Activated CD4-positive, alpha-beta T cell treated with anti-CD3 and anti-CD28 coated beads, Interleukin-2, amount 50 U/mL, for 1 hour (primary cell): Measurements from ENCODE around the gene HPS6.
A peak's percentile ranks its signal among the peaks of the same experiment; 100 is the strongest.

Source experiments
- DNase-seq: peaks from one replicate; pipeline ENCODE4 v3.0.0-alpha.2; 2020

The HPS6 gene

DNA sequence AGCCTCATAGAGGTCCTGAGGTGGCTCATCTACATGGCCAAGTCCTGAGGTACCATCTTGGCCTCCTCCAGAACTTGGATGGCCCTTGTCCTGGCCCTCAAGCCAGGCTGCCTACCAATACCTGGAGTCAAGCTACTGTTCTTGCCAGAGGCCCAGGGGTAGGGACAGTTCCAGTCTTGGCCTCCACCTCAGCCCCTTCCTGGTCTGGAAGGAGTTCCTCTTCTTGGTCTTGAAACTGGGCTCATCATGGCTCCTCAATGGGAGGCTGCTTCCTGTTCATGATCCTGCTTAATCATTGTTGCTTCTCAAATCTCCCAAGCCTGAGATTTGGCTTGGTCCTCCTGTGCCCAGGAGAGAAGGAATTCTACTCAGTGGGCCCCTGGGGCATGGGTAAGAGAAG lies 3.9 kb downstream of the HPS6 start:
- no peak for DNase-seq

DNA sequence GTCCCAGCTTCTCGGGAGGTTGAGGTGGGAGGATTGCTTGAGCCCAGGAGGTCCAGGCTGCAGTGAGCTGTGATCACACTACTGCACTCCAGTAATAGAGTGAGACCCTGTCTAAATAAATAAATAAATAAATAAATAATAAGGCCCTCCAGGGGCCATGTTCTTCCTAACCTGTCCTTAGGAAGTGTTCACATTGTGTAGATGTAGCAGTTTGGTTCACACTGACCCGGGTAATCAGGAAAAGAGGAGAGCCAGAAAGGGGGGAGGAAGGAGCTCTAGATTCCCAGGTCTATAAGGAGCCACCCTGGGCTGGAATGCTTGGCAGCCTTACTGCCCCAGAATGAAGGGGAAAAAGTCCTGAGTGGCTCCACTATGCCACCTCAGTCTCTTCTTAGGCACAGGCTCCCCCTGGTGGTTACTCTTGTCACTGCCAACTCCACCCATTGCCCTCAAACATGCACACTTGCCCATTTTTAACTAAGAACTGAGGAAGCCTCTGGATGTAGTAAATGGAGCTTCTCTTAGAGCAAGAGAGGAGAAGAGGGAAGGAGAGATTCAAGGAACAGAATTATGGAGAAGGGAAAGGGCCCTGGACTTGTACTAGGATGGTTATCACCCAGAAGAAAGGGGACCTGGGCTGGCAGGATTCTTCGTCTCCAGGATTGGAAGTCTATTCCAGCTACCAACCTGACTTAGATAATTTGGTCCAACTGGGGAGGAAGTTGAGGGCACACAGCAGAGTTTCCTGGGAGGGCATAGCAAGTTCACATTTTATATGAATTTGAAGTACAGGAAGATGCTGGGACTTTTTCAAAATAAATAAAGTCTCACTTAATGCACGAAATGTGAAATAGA lies 7.8 kb downstream of the HPS6 start:
- DNase-seq, result peak; percentile 81

DNA sequence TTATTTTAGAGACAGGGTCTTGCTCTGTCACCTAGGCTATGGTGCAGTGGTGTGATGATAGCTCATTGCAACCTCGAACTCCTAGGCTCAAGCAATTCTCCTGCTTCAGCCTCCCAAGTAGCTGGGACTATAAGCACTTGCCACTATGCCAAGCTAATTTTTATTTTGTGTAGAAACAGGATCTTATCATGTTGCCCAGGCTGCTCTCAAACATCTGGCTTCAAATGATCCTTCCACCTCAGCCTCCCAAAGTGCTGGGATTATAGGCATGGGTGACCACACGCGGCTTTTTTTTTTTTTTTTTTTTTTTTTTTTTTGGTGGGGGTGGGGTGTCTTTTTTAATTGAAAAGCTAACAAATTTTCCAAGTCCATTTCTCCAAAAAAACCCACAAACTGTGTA lies 18.4 kb downstream of the HPS6 start:
- DNase-seq, result no peak

DNA sequence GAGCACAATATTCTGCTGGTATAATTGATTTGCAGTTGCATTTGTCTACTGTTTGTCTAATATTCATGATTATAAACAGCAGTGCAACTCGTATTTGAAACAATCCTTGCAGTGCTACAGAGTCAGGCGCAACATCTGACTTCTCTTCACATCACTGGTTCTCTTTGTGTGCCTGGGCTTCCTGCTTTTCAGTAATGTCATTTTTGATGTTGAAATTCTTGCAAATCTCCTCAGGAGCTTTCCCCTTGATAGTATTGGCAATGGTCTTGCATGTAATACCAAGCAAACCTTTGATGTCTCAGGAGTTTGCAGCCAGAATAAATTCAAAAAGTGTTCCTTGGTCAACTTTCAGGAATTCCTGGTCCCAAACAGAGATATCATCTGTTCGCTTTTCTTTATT lies 20.2 kb downstream of the HPS6 start:
- no peak for DNase-seq

DNA sequence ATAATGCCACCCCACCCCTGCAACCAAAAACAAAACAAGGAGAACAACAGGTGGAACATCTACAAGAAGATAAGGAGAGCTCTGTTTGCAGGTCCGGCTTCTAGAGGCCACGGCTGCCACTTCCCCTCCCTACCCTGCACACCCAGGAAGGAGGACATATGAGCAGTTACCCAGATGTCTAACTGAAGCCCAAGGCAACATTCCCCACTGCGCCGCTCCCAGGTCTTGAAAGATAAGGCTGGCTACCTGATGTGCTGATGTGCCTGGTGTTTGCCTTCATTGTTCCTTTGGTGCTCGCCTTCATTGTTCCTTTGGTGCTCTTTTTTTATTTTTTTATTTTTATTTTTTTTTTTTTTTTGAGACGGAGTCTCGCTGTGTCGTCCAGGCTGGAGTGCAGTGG lies 21.0 kb downstream of the HPS6 start:
- DNase-seq, result no peak

DNA sequence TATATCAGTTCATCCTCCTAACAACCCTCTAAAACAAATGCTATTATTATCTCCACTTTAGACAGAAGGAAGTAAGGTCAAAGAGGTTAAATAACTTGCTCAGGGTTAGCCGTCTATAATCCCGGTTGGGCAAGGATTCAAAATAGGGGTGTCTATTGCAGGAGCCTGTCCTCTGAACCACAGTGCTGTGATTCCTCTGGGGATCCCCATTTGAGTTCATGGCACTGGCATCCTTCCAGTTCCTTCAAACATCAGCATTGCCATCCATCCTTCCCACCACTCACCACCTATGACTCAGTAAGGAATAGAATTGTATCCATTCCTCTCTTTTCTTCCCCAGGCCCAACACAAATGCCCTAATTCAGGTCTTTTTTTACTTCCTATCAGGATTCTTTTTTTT lies 25.6 kb downstream of the HPS6 start:
- DNase-seq, result no peak

DNA sequence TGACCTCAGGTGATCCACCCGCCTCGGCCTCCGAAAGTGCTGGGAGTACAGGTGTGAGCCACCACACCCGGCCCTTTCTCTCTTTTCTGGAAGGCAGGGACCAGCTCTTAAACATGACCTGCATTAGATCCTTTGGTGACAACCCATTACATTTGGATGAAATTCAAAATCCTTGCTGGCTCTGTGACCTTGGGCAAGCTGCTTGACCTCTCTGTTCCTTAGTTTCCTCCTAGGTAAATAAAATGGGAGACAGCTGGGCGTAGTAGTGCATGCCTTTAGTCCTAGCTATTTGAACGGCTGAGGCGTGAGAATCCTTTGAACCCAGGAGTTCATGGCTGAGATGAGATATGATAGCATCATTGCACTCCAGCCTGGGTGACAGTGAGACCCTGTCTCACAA lies 31.3 kb downstream of the HPS6 start:
- DNase-seq, result no peak

DNA sequence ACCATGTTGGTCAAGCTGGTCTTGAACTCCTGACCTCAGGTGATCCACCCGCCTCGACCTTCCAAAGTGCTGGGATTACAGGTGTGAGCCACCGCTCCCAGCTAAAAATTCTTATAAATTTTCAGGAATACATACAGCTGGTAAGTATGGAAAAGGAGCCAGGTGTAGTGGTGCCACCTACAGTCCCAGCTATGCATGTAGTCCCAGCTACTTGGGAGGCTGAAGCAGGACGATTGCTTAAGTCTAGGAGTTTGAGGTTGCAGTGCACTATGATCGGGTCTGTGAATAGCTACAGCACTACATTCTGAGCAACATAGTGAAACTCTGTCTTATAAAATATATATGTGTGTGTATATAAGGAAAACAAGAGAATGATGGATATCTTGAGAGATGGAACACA lies 36.0 kb downstream of the HPS6 start:
- DNase-seq, result no peak

DNA sequence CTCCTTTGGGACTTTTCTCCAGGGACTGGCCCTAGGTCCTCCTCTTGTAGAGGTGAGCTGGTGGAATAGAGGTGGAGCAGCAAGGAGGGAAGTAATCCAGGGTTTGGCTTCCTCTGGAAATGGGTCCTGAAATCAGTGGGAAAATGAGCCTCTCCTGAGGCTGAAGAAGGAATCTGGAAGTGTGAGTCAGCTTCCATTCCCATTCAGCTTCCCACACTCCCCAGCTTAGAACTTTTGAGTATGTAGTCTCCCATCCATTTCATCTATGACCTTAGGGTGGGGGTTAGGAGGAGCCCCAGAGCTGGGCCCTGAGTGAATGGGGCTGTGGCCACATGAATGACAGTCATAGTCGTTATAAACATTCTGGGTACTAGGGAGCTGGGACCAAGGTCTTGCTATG lies 37.3 kb downstream of the HPS6 start:
- DNase-seq, result no peak

DNA sequence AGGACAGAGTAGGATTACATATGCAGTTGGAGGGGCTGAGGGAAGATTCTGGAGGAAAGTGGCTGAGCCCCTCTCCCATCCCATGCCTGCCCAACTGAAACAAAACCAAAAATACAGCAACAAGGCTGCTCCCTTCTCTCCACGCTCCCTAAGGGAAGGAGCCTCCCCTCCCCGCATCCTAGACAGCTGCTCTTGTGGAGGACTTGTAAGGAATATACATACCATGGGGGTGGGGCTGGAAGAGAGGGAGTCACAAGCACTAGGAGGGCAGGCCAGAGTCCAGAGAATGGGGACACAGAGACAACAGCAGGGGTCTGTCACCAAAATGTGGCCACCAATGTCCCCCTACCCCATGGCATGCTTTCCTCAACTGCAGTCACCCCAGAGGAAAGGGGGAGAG lies 41.8 kb downstream of the HPS6 start:
- no peak for DNase-seq

DNA sequence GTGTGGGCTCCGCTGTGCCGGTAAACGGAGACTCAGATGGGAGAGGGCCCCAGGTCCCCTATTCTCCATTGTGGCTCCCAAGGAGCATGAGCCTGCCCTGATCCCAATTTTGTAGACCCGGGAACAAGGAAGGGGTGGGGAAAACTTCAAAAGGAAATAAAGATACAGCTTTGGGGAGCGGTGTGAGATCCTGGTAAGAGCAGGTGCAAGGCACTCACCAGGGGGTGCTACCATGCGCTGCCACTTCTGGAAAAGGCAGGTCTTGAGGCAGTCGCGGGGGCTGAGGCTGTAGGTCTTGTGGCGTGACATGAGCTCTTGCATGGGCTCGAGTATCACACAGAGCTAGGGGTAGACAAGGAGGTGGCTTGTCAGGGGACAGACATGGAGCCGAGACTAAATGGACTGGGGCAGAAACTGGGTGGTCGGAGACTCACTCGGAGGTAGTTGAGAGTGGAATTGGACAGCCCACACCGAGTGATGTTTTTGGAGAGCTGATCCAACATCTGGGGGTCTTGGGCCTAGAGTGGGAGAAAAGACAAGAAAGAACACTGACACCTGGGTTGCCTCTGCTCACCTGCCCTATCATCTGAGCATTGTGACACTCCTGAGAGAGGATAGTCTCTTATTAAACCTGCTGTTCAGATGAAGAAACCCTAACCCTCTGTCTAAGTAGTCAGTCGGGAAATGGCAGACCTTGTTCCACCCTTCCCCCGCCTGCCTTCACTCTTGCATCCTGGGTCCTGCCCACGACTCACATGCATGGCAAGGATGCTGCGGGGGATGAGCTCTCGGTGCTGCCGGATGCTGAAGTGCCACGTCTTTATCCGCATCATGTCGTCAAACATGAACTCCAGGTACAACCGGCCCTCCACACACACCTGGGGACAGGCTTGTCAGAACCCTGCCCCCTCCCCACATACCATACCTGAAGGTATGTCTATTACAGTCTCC lies 44.3 kb downstream of the HPS6 start:
- no peak for DNase-seq

DNA sequence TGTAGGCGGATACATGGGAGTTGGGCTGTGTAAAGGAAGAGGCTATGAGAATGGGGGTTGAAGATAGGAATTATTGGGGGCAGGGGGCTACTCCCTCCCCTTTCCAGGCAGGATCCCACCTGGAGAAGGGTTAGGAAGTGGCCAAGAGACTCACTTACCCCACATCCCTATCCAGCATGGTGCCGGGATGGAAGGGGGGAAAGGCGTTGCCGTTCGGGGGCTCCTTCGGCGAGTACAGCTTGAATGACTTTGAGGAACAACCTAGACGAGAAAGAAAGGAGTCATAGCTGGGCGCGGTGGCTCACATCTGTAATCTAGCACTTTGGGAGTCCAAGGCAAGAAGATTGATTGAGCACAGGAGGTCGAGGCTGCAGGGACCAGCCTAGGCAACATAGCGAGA lies 46.1 kb downstream of the HPS6 start:
- DNase-seq, result no peak

DNA sequence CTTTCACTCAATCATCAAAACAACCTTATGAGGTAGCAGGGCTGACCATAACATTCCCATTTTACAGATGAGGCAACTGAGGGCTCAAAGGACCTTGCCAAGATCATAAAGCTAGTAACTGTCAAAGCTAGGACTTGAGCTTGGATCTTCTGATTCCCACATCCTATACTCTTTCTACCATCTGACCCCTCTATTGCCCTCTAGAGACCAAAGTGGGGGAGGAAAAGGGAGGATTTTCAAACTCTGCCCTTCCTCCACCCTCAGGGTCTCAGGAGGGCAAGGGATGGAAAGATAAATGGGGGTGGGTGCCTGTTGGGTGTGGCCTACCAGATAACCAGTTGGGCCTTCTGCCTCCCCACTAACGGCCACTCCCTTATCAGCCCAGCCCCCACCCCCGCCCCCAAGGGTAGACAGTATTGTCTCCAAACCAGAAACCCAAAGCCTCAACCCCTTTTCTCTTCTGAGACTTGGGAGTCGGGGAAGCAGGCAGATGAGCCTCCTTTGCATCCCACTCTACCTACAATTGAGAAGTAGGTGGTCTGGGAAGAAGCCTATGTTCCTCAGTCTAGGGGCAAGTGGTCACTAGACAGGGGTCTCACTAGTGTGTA lies 47.2 kb downstream of the HPS6 start:
- DNase-seq, result no peak

DNA sequence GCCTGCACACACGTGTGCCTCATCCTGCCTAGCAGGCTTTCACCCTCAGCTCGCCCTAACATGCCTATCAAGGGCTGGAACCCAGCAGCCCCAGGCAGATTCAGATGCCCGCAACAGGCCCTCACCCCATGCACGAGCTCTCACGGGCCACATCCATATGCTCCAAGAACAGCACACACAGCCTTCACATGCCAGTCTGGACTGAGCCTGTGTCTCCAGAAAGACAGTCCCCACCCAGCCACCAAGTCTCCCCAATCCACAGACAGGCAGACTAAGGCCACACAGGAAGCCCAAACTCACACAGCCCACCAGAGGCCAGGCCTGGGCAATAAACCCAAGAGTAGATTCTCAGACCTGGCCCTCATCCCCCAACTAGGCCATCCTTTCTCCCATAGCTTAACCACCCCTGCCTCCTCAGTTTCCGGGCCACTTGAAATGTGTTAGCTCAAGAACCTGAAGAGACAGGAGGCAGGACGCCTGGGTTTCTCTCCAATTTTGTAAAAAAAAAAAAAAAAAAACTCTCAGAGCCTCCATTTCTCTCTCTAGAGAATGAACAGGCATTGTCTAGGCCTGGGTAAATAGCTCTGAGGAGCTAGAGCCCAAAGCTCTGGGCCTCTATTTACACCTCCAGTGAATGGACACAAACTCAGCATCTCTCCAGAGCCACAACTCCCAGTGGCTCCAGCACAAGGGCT lies 48.3 kb downstream of the HPS6 start:
- DNase-seq, result no peak

DNA sequence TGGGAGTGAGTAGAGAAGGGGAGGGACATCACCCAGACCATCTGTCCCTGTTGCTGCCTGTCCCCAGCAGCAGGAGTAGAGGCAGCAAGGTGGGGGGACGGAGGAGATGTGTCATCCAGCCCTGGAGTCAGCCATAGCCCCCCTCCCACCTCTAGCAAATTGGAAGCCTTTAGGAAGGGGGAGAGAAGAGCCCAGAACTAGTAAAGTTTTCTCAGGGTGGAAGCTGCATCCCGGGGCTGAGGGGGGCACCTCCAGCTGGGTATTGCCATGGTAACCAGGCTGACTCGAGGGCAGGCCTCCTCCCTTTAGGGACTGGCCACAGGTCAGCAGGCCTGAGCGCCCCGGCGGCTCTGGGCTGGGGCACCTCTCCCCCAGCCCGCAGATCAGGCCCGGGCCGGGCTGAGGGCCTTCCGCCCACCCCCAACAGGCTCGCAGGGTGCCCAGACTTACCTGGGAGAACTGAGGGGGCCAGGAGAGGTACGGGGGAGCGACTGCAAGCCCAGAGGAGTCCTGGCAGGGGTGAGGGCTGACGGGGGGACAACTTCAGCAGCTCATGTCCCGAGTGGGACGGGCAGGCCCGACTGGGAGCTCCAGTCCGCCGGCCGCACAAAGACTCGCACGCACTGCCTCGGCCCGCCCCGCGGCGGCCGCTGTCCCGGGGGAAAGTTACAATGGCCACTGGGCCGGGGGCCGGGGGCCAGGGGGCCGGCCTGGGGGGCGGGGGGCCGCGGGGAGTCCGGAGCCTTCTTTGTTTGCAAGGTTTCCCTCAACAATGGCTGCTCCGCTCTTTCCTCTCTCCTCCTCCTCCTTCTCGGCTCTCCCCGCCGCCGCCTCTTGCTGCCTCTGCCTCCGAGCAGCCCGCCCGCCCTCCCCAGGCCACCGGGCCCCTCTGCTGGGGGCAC lies 49.1 kb downstream of the HPS6 start:
- DNase-seq, result no peak

DNA sequence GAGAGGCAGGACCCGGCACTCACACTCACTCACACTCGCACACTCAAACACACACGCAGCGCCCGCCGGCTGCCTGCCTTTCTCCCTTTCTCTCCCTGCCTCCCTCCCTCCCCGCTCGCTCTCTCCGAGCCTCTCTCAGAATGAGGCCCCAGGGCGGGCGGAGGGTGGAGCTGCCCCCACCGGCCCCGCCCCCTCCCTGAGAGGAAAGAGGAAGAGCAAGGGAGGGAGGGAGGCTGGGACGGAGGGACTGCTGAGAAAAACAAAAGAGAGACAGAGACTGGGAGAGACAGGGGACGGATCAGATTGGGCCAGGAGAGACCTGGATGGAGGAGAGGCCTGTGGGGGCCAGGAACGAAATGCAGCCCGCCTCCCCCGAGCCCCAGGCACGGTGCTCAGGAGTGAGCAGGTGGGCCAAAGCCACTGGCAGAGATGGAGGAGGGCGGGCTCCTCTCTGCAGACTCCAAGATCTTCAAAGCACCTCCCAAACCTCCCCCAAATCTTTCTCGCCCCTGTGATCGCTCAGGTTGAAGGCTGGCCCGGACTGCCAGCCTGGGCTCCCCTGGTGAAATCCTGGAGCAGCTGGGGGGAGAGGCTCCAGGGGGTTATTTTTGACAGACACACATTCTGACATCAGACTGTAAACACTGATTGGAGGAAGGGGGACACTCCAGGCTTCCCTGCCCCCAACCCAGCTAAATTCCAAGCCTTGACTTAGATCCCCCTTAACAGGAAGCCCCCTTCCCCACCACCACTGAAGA lies 49.9 kb downstream of the HPS6 start:
- peak; percentile 80 for DNase-seq

DNA sequence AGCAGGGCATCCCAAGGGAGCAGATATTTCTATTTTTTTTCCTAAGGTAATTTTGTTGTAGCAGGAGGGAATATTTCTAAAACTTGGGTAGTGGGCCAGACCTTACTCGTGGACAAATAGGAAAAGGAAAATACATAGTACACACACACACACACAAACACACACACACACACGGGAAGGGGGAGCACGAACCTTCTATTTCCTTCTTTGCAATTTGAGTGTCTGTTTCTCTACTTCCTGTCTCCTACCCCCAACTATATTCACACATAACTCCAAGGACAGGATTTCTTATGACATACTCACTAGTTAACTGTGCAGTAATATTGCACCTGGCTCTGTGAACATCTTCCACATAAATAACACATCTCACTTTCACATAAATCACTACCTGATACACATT lies 50.6 kb downstream of the HPS6 start:
- DNase-seq, result no peak

DNA sequence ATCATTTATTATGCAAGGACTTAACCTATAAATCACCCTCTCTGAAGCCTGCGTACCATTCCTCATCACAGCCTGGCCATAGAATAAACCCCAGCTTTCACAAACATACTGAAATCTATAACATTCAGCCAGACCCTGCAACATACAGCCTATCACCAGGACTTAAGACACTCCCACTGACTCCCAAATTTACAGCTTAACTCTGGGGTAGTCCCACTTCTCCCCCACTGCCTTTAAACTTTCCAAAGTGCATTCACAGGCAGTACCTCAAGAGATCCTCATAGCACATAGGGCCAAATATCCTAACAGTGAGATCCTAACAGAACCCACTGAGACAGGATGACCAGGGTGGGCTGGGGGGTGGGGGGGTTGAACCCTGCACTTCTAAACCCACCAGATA lies 51.5 kb downstream of the HPS6 start:
- no peak for DNase-seq
